A549 (cell line): ENCODE measurements around the gene GADD45B. TPM values are rescaled to one million over a fixed set of nuclear protein-coding genes. Genes with fewer than 3 reads are reported as not detected.

Experiments used
- ATAC-seq, 2 experiments: fragments of 200-7000 bp in 1 of 2; fragments of >200 bp in 1 of 2; cut with Nextera tagmentation in 1 of 2; cut with Tn5 transposase in 1 of 2; 3 replicates each; pipeline versions ENCODE4 v1.8.0 to v1.9.1; 2018 to 2020; ENCODE audit warnings: mild to moderate bottlenecking in 1 of 2, moderate library complexity in 1 of 2
- CTCF ChIA-PET: fragments of 300-600 bp; sonication (Branson Sonifier 250); formaldehyde crosslinking; extraction: SDS; loops from one replicate; lab custom pipeline; 2021; ENCODE audit warnings: antibody characterized with exemption, inconsistent platforms; lab: Yijun Ruan, JAX
- POLR2A ChIA-PET: fragments of 350-600 bp; formaldehyde crosslinking; extraction: SDS; loops from one replicate; lab custom pipeline; 2021; ENCODE audit warnings: antibody characterized with exemption, inconsistent platforms; lab: Yijun Ruan, JAX
- DNase-seq, 2 experiments: peaks; one replicate each; pipeline versions ENCODE4 v3.0.0 to v3.0.0-alpha.2; 2011 to 2016; ENCODE audit warnings: low read depth in 1 of 2, low spot score in 1 of 2
- FAIRE-seq: peaks from 2 replicates; lab custom pipeline; 2011; peaks lifted over from hg19 to GRCh38; lab: Jason Lieb, UNC
- H3K27ac ChIP-seq, 2 experiments: fragments of >200 bp; sonication (Bioruptor Twin); formaldehyde crosslinking; 3 replicates each; pipeline ENCODE4 v1.5.1; 2016 to 2017
- H3K4me1 ChIP-seq: fragments of >200 bp; sonication (Bioruptor Twin); formaldehyde crosslinking; 3 replicates; pipeline ENCODE4 v1.6.1; 2016
- H3K4me2 ChIP-seq: fragments of >200 bp; sonication (Bioruptor Twin); formaldehyde crosslinking; 3 replicates; pipeline ENCODE4 v1.6.1; 2016
- H3K4me3 ChIP-seq: fragments of >200 bp; sonication (Bioruptor Twin); formaldehyde crosslinking; 3 replicates; pipeline ENCODE4 v1.5.1; 2016
- H3K9me3 ChIP-seq: fragments of >200 bp; sonication (Bioruptor Twin); formaldehyde crosslinking; 3 replicates; pipeline ENCODE4 v1.6.1; 2016
- BHLHE40 ChIP-seq: IDR thresholded peaks from 2 replicates; pipeline ENCODE4 v1.6.1; 2012; ENCODE audit warnings: low read depth, low read length, inconsistent platforms
- CBX8 ChIP-seq: fragments of 200-600 bp; sonication (generic); IDR thresholded peaks from 2 replicates; pipeline ENCODE4 v1.6.1; 2016
- CEBPB ChIP-seq, 2 experiments: fragments of >200 bp in 1 of 2; sonication (Bioruptor Twin) in 1 of 2; formaldehyde crosslinking in 1 of 2; IDR thresholded peaks; 2 replicates each; pipeline ENCODE4 v1.6.1; 2012 to 2016
- EHF ChIP-seq: fragments of 250-450 bp; sonication (Bioruptor Pico); IDR thresholded peaks from 2 replicates; pipeline ENCODE4 v1.5.0; 2020; ENCODE audit warnings: mild to moderate bottlenecking
- ESRRA ChIP-seq: fragments of 150-350 bp; IDR thresholded peaks from 2 replicates; pipeline ENCODE4 v1.6.1; 2014; ENCODE audit warnings: mild to moderate bottlenecking, low read length, borderline replicate concordance
- HOXA7 ChIP-seq: fragments of 250-450 bp; sonication (Bioruptor Pico); IDR thresholded peaks from 2 replicates; pipeline ENCODE4 v1.5.0; 2020; ENCODE audit warnings: mild to moderate bottlenecking, moderate library complexity
- KDM5A ChIP-seq: fragments of 200-600 bp; sonication (generic); IDR thresholded peaks from 2 replicates; pipeline ENCODE4 v1.6.1; 2016; ENCODE audit warnings: antibody characterized with exemption, mild to moderate bottlenecking
- NR3C1 ChIP-seq: fragments of >200 bp; sonication (Bioruptor Twin); formaldehyde crosslinking; IDR thresholded peaks from 3 replicates; pipeline ENCODE4 v1.6.1; 2017
- PHF8 ChIP-seq: fragments of 200-600 bp; sonication (generic); IDR thresholded peaks from 2 replicates; pipeline ENCODE4 v1.6.1; 2016; ENCODE audit warnings: low read depth, mild to moderate bottlenecking, antibody characterized with exemption, moderate library complexity, borderline replicate concordance
- POLR2AphosphoS2 ChIP-seq: conservative IDR thresholded peaks from 2 replicates; pipeline ENCODE4 v1.6.1; 2012; ENCODE audit warnings: low read length, improper control_type of control experiment, inconsistent platforms
- RARB ChIP-seq: fragments of 250-450 bp; sonication (Bioruptor Pico); IDR thresholded peaks from 2 replicates; pipeline ENCODE4 v1.8.0; 2021; ENCODE audit warnings: mild to moderate bottlenecking, moderate library complexity
- RCOR1 ChIP-seq: fragments of 150-350 bp; IDR thresholded peaks from 2 replicates; pipeline ENCODE4 v1.6.1; 2014; ENCODE audit warnings: antibody characterized with exemption, low read length, low read depth
- RFX5 ChIP-seq: fragments of 450-650 bp; IDR thresholded peaks from 2 replicates; pipeline ENCODE4 v1.7.1; 2014; ENCODE audit warnings: antibody characterized with exemption, mild to moderate bottlenecking, moderate library complexity
- SMC3 ChIP-seq: fragments of >200 bp; sonication (Bioruptor Twin); formaldehyde crosslinking; IDR thresholded peaks from 3 replicates; pipeline ENCODE4 v1.6.1; 2018; ENCODE audit warnings: inconsistent platforms
- TFCP2L1 ChIP-seq: fragments of 250-450 bp; sonication (Bioruptor Pico); IDR thresholded peaks from 2 replicates; pipeline ENCODE4 v1.5.0; 2021; ENCODE audit warnings: mild to moderate bottlenecking
- TP53 ChIP-seq: fragments of 250-450 bp; sonication (Bioruptor Pico); IDR thresholded peaks from 2 replicates; pipeline ENCODE4 v1.5.0; 2021; ENCODE audit warnings: mild to moderate bottlenecking, moderate library complexity
- ZFP36 ChIP-seq: fragments of 450-650 bp; IDR thresholded peaks from 2 replicates; pipeline ENCODE4 v1.6.1; 2014; ENCODE audit warnings: borderline replicate concordance; ENCODE audit not compliant: partially characterized antibody
- WGBS: methylation state at CpG from one replicate; pipeline ENCODE4 v1.1.6; 2017; ENCODE audit errors: missing lambda C conversion rate; 5-methylcytosine and 5-hydroxymethylcytosine counted together
- polyA plus RNA-seq, 4 experiments: library from polyadenylated mRNA; depleted of rRNA in 3 of 4; stranded (reverse); fragments of >200 nt; fragmentation: RNase III in 1 of 4; extraction: RNeasy Plus Mini Kit Qiagen cat#74134 plus additional on column Dnase treatment in 1 of 4; gene quantifications; 2 replicates in 3 of 4; 3 replicates in 1 of 4; pipeline ENCODE4 v1.2.3, GENCODE V29; 2011 to 2017
- TF ChIP-seq, protein P1 (sequence below): fragments of 200-600 bp; sonication (generic); IDR thresholded peaks from 2 replicates; pipeline ENCODE4 v1.6.1; 2016; ENCODE audit warnings: antibody characterized with exemption, mild to moderate bottlenecking, moderate library complexity
- TF ChIP-seq, protein P2 (sequence below): IDR thresholded peaks from 2 replicates; pipeline ENCODE4 v1.6.1; 2012
- TF ChIP-seq, protein P3 (sequence below): fragments of >200 bp; sonication (Bioruptor Twin); formaldehyde crosslinking; IDR thresholded peaks from 3 replicates; pipeline ENCODE4 v1.5.1; 2016
- TF ChIP-seq, protein P4 (sequence below): fragments of >200 bp; sonication (Bioruptor Twin); formaldehyde crosslinking; IDR thresholded peaks from 3 replicates; pipeline ENCODE4 v1.6.1; 2016

GADD45B gene
- polyA plus RNA-seq, 2 of the 4 experiments (the other 2 are of a cell fraction): 39.9 to 72.5 TPM

- no peak overlapping the region for H3K4me3 ChIP-seq
- TF ChIP-seq PHF8 (no peak), SMC3 (no peak), ZFP36 (peak; percentile 67), POLR2AphosphoS2 (no peak)
- TF ChIP-seq, all 56 proteins: peak for 1
- FAIRE-seq: no peak
- ATAC-seq: no peak
- Histone ChIP-seq H3K9me3 (no peaks in the 10 kb centered on the region), H3K4me2 (no peak overlapping the region), H3K4me1 (peaks cover 9% of the 10 kb centered on the region), H3K27ac (no peak overlapping the region)
- no peak for DNase-seq
- ChIA-PET CTCF (no interaction called here), POLR2A (interaction anchor here (1.1 kb wide), 1 partner anchor 8 kb away, joined by 8 read pairs; the partner anchor contains the start of gene GADD45B)
- WGBS: 82% methylated on average over 4 of the region's 4 CpGs
These were observed 7.7 kb downstream of the GADD45B start for GRCh38 chr19:2483484-2484151.

GRCh38 chr19:2484178-2484937, 8.4 kb downstream of the GADD45B start:
- peaks cover 10% of the 10 kb centered on the region for H3K4me1 ChIP-seq
- ChIA-PET CTCF (no interaction called here), POLR2A (interaction anchor here (1.1 kb wide), 1 partner anchor 8 kb away, joined by 8 read pairs; the partner anchor contains the start of gene GADD45B)
- no peak for FAIRE-seq
- no peaks in the 10 kb centered on the region for H3K9me3 ChIP-seq
- TF ChIP-seq, protein P1, sequence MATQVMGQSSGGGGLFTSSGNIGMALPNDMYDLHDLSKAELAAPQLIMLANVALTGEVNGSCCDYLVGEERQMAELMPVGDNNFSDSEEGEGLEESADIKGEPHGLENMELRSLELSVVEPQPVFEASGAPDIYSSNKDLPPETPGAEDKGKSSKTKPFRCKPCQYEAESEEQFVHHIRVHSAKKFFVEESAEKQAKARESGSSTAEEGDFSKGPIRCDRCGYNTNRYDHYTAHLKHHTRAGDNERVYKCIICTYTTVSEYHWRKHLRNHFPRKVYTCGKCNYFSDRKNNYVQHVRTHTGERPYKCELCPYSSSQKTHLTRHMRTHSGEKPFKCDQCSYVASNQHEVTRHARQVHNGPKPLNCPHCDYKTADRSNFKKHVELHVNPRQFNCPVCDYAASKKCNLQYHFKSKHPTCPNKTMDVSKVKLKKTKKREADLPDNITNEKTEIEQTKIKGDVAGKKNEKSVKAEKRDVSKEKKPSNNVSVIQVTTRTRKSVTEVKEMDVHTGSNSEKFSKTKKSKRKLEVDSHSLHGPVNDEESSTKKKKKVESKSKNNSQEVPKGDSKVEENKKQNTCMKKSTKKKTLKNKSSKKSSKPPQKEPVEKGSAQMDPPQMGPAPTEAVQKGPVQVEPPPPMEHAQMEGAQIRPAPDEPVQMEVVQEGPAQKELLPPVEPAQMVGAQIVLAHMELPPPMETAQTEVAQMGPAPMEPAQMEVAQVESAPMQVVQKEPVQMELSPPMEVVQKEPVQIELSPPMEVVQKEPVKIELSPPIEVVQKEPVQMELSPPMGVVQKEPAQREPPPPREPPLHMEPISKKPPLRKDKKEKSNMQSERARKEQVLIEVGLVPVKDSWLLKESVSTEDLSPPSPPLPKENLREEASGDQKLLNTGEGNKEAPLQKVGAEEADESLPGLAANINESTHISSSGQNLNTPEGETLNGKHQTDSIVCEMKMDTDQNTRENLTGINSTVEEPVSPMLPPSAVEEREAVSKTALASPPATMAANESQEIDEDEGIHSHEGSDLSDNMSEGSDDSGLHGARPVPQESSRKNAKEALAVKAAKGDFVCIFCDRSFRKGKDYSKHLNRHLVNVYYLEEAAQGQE: no peak
- TF ChIP-seq RARB: no peak
- no peak for TF ChIP-seq HOXA7
- TF ChIP-seq, protein P2, sequence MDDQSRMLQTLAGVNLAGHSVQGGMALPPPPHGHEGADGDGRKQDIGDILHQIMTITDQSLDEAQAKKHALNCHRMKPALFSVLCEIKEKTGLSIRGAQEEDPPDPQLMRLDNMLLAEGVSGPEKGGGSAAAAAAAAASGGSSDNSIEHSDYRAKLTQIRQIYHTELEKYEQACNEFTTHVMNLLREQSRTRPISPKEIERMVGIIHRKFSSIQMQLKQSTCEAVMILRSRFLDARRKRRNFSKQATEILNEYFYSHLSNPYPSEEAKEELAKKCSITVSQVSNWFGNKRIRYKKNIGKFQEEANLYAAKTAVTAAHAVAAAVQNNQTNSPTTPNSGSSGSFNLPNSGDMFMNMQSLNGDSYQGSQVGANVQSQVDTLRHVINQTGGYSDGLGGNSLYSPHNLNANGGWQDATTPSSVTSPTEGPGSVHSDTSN: no peak
- no peak for TF ChIP-seq KDM5A
- TF ChIP-seq RCOR1: no peak
- TF ChIP-seq TP53 (CRISPR knock-in tag): no peak
- no peak for TF ChIP-seq EHF (CRISPR knock-in tag)
- 0 out of 6 replicates have a peak overlapping the region, but pooled peaks of 1 of the 2 experiments have one; percentile 7 for H3K27ac ChIP-seq
- no peak for ATAC-seq
- WGBS: 81% methylated on average over 11 of the region's 13 CpGs
- no peak overlapping the region for H3K4me3 ChIP-seq
- no peak overlapping the region for H3K4me2 ChIP-seq
- DNase-seq: no peak

GRCh38 chr19:2485428-2485827, 9.5 kb downstream of the GADD45B start:
- ChIA-PET CTCF (no interaction called here), POLR2A (no interaction called here)
- WGBS: 88% methylated on average over 8 of the region's 8 CpGs
- Histone ChIP-seq H3K27ac (no peak overlapping the region), H3K9me3 (no peaks in the 10 kb centered on the region), H3K4me2 (no peak overlapping the region), H3K4me3 (no peak overlapping the region), H3K4me1 (peaks cover 17% of the 10 kb centered on the region)
- FAIRE-seq (no peak), ATAC-seq (no peak), DNase-seq (no peak)
- TF ChIP-seq NR3C1: no peak
- TF ChIP-seq, protein P1: no peak
- no peak for TF ChIP-seq SMC3
- TF ChIP-seq, protein P3, sequence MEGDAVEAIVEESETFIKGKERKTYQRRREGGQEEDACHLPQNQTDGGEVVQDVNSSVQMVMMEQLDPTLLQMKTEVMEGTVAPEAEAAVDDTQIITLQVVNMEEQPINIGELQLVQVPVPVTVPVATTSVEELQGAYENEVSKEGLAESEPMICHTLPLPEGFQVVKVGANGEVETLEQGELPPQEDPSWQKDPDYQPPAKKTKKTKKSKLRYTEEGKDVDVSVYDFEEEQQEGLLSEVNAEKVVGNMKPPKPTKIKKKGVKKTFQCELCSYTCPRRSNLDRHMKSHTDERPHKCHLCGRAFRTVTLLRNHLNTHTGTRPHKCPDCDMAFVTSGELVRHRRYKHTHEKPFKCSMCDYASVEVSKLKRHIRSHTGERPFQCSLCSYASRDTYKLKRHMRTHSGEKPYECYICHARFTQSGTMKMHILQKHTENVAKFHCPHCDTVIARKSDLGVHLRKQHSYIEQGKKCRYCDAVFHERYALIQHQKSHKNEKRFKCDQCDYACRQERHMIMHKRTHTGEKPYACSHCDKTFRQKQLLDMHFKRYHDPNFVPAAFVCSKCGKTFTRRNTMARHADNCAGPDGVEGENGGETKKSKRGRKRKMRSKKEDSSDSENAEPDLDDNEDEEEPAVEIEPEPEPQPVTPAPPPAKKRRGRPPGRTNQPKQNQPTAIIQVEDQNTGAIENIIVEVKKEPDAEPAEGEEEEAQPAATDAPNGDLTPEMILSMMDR: no peak
- no peak for TF ChIP-seq CBX8
- no peak for TF ChIP-seq RFX5
- TF ChIP-seq ESRRA: no peak
- TF ChIP-seq, protein P4, sequence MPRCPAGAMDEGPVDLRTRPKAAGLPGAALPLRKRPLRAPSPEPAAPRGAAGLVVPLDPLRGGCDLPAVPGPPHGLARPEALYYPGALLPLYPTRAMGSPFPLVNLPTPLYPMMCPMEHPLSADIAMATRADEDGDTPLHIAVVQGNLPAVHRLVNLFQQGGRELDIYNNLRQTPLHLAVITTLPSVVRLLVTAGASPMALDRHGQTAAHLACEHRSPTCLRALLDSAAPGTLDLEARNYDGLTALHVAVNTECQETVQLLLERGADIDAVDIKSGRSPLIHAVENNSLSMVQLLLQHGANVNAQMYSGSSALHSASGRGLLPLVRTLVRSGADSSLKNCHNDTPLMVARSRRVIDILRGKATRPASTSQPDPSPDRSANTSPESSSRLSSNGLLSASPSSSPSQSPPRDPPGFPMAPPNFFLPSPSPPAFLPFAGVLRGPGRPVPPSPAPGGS: no peak
- TF ChIP-seq BHLHE40: no peak
- TF ChIP-seq CEBPB (IDR thresholded peaks at IDR 0.05): no peak
- TF ChIP-seq TFCP2L1 (CRISPR knock-in tag): no peak
